GM12865 (cell line): ENCODE measurements around the gene IGSF8.
A peak's percentile ranks its signal among the peaks of the same experiment; 100 is the strongest.
"Not testable (repeated sequence)": the region's sequence is repeated elsewhere in the genome, so short reads cannot be mapped to it uniquely, and the experiment has no call there.

Experiments used
- DNase-seq: peaks from one replicate; pipeline ENCODE4 v3.0.0; 2010; ENCODE audit warnings: low read depth
- H3K4me3 ChIP-seq: 2 replicates; pipeline ENCODE4 v1.5.1; 2011; ENCODE audit warnings: mild to moderate bottlenecking, low read depth, low read length, control low read depth
- CTCF ChIP-seq: IDR thresholded peaks from 2 replicates; pipeline ENCODE4 v1.5.1; 2011; ENCODE audit warnings: low read length, control low read depth, low read depth, inconsistent platforms; ENCODE audit not compliant: insufficient read depth; ENCODE audit errors: missing control alignments

IGSF8 gene

GRCh38 chr1:160112357-160112756, 13.9 kb upstream of the IGSF8 start:
- no peak for DNase-seq
- TF ChIP-seq CTCF: no peak

GRCh38 chr1:160111462-160111861, 13.0 kb upstream of the IGSF8 start:
- H3K4me3 ChIP-seq, DNase-seq: not testable (repeated sequence)

More at GRCh38 chr1:160112357-160112756, 13.9 kb upstream of the IGSF8 start:
- no peak overlapping the region for H3K4me3 ChIP-seq

DNA sequence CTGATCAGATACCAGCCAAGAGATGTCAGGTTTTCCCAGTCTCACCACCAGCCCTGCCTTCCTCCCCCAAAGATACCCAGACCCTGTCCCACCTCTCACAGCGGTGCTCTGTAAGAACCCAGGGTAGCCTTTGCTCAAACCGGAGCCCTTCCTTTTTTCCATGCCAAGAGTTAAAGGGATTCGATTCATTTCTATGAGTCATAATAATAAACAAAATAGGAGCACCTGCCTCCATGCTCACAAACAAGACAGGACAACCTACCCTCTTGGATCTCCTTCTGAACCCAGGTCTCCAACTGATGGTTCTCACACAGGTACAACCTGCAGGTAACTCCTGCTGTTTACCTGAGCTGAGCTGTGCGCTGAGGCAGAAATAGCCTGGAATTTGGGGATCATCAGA, 11.3 kb upstream of the IGSF8 start:
- no peak for DNase-seq
- no peak overlapping the region for H3K4me3 ChIP-seq
- TF ChIP-seq CTCF: no peak

- no peak overlapping the region for H3K4me3 ChIP-seq
- peak; percentile 49 for TF ChIP-seq CTCF
- DNase-seq: peak; percentile 54
Observed at GRCh38 chr1:160108888-160109662, 10.7 kb upstream of the IGSF8 start.

GRCh38 chr1:160107512-160107911, 9.1 kb upstream of the IGSF8 start:
- DNase-seq: no peak
- no peak for TF ChIP-seq CTCF
- no peak overlapping the region for H3K4me3 ChIP-seq

DNA sequence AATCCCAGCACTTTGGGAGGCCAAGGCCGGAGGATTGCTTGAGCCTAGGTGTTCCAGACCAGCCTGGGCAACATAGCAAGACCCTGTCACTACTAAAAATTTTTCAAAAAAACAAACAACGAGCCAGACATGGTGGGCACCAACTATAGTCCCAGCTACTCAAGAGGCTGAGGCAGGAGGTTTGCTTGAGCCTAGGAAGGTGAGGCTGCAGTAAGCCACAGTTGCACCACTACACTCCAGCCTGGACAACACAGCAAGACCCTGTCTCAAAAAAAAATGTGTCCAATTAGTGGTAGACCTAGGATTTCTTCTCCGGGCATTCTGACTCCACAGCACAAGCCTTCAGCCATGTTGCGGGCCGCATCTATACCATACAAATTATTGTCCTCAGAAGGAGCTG, 6.7 kb upstream of the IGSF8 start:
- no peak for DNase-seq
- TF ChIP-seq CTCF: no peak
- H3K4me3 ChIP-seq: no peak overlapping the region

DNA sequence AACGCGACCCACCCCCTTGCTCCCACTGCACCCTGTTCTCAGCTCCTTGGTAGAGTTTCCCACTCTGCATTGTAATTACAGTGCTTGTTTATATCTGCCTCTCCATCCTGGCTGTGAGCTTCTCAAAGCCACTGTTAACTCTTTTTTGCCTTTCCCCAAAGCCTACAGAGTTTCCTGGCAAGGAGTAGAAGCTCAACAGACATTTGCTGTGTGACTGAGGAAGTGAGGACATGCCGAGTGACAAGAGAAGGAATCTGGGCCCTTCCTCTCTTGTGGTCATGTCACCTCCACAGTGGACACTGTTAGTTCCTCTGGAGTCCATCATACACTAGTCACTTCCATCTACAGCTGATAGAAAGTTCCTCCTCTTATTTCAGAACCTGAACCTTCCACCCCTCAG, 6.1 kb upstream of the IGSF8 start:
- H3K4me3 ChIP-seq: no peak overlapping the region
- no peak for DNase-seq

More for the DNA sequence above, 6.1 kb upstream of the IGSF8 start:
- TF ChIP-seq CTCF: no peak
